WTC11 (cell line): ENCODE measurements around the gene TBC1D4. TPM values are rescaled to one million over a fixed set of nuclear protein-coding genes. Genes with fewer than 3 reads are reported as not detected.

ENCODE experiments used
- ATAC-seq: fragments of 200-7000 bp; cut with Tn5 transposase; 2 replicates; pipeline ENCODE4 v1.10.0; 2021; ENCODE audit warnings: mild to moderate bottlenecking, moderate library complexity
- CTCF ChIA-PET: fragments of 300-600 bp; sonication (Branson Sonifier 250); formaldehyde crosslinking; loops from one replicate; lab custom pipeline; 2021; ENCODE audit warnings: antibody characterized with exemption; lab: Charles Lee
- POLR2A ChIA-PET: fragments of 350-600 bp; sonication (Branson Sonifier 250); formaldehyde crosslinking; loops from one replicate; lab custom pipeline; 2021; ENCODE audit warnings: antibody characterized with exemption; lab: Charles Lee
- DNase-seq: peaks from one replicate; pipeline ENCODE4 v3.0.0; 2021; ENCODE audit warnings: low spot score
- H3K27ac Mint-ChIP-seq: 2 replicates; pipeline ENCODE4 v1.8.0; 2021; ENCODE audit warnings: mixed read lengths
- H3K27me3 Mint-ChIP-seq: 2 replicates; pipeline ENCODE4 v1.8.0; 2021; ENCODE audit warnings: low read depth, mild to moderate bottlenecking, moderate library complexity, mixed read lengths
- H3K36me3 Mint-ChIP-seq: 2 replicates; pipeline ENCODE4 v1.8.0; 2021; ENCODE audit warnings: mixed read lengths
- H3K4me1 Mint-ChIP-seq: 2 replicates; pipeline ENCODE4 v1.8.0; 2022; ENCODE audit warnings: mixed read lengths
- H3K4me3 Mint-ChIP-seq: 2 replicates; pipeline ENCODE4 v1.8.0; 2021; ENCODE audit warnings: mild to moderate bottlenecking, moderate library complexity, mixed read lengths
- H3K9me3 Mint-ChIP-seq: 2 replicates; pipeline ENCODE4 v1.8.0; 2021; ENCODE audit warnings: mixed read lengths
- AFF4 ChIP-seq: sonication (generic); formaldehyde crosslinking; IDR thresholded peaks from 2 replicates; pipeline ENCODE4 v1.8.1; 2023; ENCODE audit warnings: mild to moderate bottlenecking, missing genetic modification reagents, borderline replicate concordance
- CREM ChIP-seq: sonication (generic); formaldehyde crosslinking; IDR thresholded peaks from 2 replicates; pipeline ENCODE4 v1.8.1; 2022; ENCODE audit warnings: mild to moderate bottlenecking, missing genetic modification reagents, moderate library complexity
- E2F4 ChIP-seq: sonication (generic); formaldehyde crosslinking; IDR thresholded peaks from 2 replicates; pipeline ENCODE4 v1.8.1; 2022; ENCODE audit warnings: low read depth, mild to moderate bottlenecking, moderate library complexity, missing genetic modification reagents, borderline replicate concordance
- E2F5 ChIP-seq: sonication (generic); formaldehyde crosslinking; IDR thresholded peaks from 2 replicates; pipeline ENCODE4 v1.8.1; 2022; ENCODE audit warnings: mild to moderate bottlenecking, moderate library complexity, missing genetic modification reagents
- ELF4 ChIP-seq: sonication (generic); formaldehyde crosslinking; IDR thresholded peaks from 2 replicates; pipeline ENCODE4 v1.8.1; 2022; ENCODE audit warnings: low read depth, mild to moderate bottlenecking, moderate library complexity, missing genetic modification reagents
- GABPB1 ChIP-seq: sonication (generic); formaldehyde crosslinking; IDR thresholded peaks from 2 replicates; pipeline ENCODE4 v1.8.1; 2023; ENCODE audit warnings: mild to moderate bottlenecking, missing genetic modification reagents
- IRF2 ChIP-seq: sonication (generic); formaldehyde crosslinking; IDR thresholded peaks from 2 replicates; pipeline ENCODE4 v1.8.0; 2022; ENCODE audit warnings: low read depth, missing genetic modification reagents, borderline replicate concordance
- MYBL2 ChIP-seq: sonication (generic); formaldehyde crosslinking; IDR thresholded peaks from 2 replicates; pipeline ENCODE4 v1.8.1; 2023; ENCODE audit warnings: mild to moderate bottlenecking, moderate library complexity, missing genetic modification reagents
- NFATC4 ChIP-seq: fragments of 250-450 bp; sonication (Bioruptor Pico); IDR thresholded peaks from 2 replicates; pipeline ENCODE4 v1.9.0; 2021; ENCODE audit warnings: mild to moderate bottlenecking
- OVOL2 ChIP-seq: fragments of 250-450 bp; sonication (Bioruptor Pico); IDR thresholded peaks from 2 replicates; pipeline ENCODE4 v1.9.0; 2021; ENCODE audit warnings: mild to moderate bottlenecking, borderline replicate concordance
- PREB ChIP-seq: sonication (generic); formaldehyde crosslinking; IDR thresholded peaks from 2 replicates; pipeline ENCODE4 v1.8.1; 2022; ENCODE audit warnings: mild to moderate bottlenecking, missing genetic modification reagents, moderate library complexity, borderline replicate concordance
- PRRX2 ChIP-seq: fragments of 250-450 bp; sonication (Bioruptor Pico); IDR thresholded peaks from 2 replicates; pipeline ENCODE4 v1.8.0; 2021; ENCODE audit warnings: mild to moderate bottlenecking
- RELA ChIP-seq: sonication (generic); formaldehyde crosslinking; IDR thresholded peaks from 2 replicates; pipeline ENCODE4 v1.8.1; 2022; ENCODE audit warnings: missing genetic modification reagents, mild to moderate bottlenecking, borderline replicate concordance
- ZBTB43 ChIP-seq: sonication (generic); formaldehyde crosslinking; IDR thresholded peaks from 2 replicates; pipeline ENCODE4 v1.8.1; 2023; ENCODE audit warnings: mild to moderate bottlenecking, missing genetic modification reagents
- ZNF232 ChIP-seq: sonication (generic); formaldehyde crosslinking; IDR thresholded peaks from 2 replicates; pipeline ENCODE4 v1.8.0; 2022; ENCODE audit warnings: mild to moderate bottlenecking, missing genetic modification reagents
- ZNF263 ChIP-seq: sonication (generic); formaldehyde crosslinking; IDR thresholded peaks from 2 replicates; pipeline ENCODE4 v1.8.1; 2022; ENCODE audit warnings: low read depth, mild to moderate bottlenecking, moderate library complexity, missing genetic modification reagents
- total RNA-seq: library from RNA; stranded (reverse); gene quantifications from 3 replicates; pipeline ENCODE4 v1.2.3, GENCODE V29; 2021
- TF ChIP-seq, protein P1 (sequence below): sonication (generic); formaldehyde crosslinking; IDR thresholded peaks from 2 replicates; pipeline ENCODE4 v1.8.1; 2023; ENCODE audit warnings: mild to moderate bottlenecking, missing genetic modification reagents
- TF ChIP-seq, protein P2 (sequence below): sonication (generic); formaldehyde crosslinking; IDR thresholded peaks from 2 replicates; pipeline ENCODE4 v1.8.0; 2022; ENCODE audit warnings: missing genetic modification reagents
- TF ChIP-seq, protein P3 (sequence below): fragments of 250-450 bp; sonication (Bioruptor Pico); conservative IDR thresholded peaks from 2 replicates; pipeline ENCODE4 v1.9.0; 2021; ENCODE audit warnings: mild to moderate bottlenecking

Gene TBC1D4
- total RNA-seq, 1 experiment from 2014 or later, result 37.1 TPM

DNA sequence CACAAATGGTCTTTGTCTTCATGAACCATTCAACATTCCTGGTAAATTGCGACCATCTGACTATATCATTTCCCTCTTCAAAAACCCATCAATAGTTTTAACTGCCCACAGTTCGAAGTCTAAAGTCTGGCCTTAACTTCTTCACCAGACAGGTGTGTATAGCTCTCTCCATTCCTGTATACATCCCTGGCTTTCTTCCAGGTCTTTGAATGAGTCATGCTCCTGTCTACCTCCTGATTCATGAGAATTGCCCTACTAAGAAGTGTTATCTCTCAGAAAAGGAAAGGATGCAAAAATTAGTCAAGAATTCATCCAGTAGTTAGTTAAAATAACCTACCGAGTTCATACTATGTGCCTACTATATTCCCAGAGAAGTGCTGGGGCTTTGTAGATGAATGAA is 225.0 kb downstream of the TBC1D4 start (continued):
- TF ChIP-seq AFF4 (CRISPR knock-in tag) (no peak), MYBL2 (CRISPR knock-in tag) (no peak), OVOL2 (CRISPR knock-in tag) (no peak), E2F5 (CRISPR knock-in tag) (no peak), NFATC4 (no peak), GABPB1 (CRISPR knock-in tag) (no peak)
- TF ChIP-seq, protein P1, sequence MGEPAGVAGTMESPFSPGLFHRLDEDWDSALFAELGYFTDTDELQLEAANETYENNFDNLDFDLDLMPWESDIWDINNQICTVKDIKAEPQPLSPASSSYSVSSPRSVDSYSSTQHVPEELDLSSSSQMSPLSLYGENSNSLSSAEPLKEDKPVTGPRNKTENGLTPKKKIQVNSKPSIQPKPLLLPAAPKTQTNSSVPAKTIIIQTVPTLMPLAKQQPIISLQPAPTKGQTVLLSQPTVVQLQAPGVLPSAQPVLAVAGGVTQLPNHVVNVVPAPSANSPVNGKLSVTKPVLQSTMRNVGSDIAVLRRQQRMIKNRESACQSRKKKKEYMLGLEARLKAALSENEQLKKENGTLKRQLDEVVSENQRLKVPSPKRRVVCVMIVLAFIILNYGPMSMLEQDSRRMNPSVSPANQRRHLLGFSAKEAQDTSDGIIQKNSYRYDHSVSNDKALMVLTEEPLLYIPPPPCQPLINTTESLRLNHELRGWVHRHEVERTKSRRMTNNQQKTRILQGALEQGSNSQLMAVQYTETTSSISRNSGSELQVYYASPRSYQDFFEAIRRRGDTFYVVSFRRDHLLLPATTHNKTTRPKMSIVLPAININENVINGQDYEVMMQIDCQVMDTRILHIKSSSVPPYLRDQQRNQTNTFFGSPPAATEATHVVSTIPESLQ (CRISPR knock-in tag), result no peak

DNA sequence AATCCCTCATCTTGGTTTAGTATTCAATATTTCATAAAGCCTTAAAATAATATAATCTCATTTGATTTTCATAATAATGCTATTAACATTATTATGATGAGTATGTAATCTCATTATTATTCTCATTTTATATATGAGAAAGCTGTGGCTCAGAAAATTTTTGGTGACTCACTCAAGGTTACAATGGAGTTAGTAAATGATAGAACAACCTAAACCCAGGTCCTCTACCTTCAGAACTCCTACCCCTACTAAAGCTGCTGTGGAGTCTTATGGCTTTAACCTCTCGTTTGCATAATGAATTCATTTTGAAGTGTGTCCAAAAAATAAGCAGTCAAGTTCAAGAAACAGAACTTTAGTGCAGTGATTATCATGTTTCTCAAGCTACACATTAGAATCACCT is 226.3 kb downstream of the TBC1D4 start:
- H3K9me3 Mint-ChIP-seq, result no peaks in the 10 kb centered on the region
- TF ChIP-seq CREM (CRISPR knock-in tag) (no peak), PRRX2 (CRISPR knock-in tag) (no peak), ZNF232 (CRISPR knock-in tag) (no peak), ZNF263 (CRISPR knock-in tag) (no peak), ELF4 (CRISPR knock-in tag) (no peak), IRF2 (CRISPR knock-in tag) (no peak), ZBTB43 (no peak), MYBL2 (CRISPR knock-in tag) (no peak), PREB (CRISPR knock-in tag) (no peak), RELA (no peak), E2F4 (no peak)
- TF ChIP-seq, protein P2, sequence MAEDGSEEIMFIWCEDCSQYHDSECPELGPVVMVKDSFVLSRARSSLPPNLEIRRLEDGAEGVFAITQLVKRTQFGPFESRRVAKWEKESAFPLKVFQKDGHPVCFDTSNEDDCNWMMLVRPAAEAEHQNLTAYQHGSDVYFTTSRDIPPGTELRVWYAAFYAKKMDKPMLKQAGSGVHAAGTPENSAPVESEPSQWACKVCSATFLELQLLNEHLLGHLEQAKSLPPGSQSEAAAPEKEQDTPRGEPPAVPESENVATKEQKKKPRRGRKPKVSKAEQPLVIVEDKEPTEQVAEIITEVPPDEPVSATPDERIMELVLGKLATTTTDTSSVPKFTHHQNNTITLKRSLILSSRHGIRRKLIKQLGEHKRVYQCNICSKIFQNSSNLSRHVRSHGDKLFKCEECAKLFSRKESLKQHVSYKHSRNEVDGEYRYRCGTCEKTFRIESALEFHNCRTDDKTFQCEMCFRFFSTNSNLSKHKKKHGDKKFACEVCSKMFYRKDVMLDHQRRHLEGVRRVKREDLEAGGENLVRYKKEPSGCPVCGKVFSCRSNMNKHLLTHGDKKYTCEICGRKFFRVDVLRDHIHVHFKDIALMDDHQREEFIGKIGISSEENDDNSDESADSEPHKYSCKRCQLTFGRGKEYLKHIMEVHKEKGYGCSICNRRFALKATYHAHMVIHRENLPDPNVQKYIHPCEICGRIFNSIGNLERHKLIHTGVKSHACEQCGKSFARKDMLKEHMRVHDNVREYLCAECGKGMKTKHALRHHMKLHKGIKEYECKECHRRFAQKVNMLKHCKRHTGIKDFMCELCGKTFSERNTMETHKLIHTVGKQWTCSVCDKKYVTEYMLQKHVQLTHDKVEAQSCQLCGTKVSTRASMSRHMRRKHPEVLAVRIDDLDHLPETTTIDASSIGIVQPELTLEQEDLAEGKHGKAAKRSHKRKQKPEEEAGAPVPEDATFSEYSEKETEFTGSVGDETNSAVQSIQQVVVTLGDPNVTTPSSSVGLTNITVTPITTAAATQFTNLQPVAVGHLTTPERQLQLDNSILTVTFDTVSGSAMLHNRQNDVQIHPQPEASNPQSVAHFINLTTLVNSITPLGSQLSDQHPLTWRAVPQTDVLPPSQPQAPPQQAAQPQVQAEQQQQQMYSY (CRISPR knock-in tag), result no peak
- TF ChIP-seq, protein P3, sequence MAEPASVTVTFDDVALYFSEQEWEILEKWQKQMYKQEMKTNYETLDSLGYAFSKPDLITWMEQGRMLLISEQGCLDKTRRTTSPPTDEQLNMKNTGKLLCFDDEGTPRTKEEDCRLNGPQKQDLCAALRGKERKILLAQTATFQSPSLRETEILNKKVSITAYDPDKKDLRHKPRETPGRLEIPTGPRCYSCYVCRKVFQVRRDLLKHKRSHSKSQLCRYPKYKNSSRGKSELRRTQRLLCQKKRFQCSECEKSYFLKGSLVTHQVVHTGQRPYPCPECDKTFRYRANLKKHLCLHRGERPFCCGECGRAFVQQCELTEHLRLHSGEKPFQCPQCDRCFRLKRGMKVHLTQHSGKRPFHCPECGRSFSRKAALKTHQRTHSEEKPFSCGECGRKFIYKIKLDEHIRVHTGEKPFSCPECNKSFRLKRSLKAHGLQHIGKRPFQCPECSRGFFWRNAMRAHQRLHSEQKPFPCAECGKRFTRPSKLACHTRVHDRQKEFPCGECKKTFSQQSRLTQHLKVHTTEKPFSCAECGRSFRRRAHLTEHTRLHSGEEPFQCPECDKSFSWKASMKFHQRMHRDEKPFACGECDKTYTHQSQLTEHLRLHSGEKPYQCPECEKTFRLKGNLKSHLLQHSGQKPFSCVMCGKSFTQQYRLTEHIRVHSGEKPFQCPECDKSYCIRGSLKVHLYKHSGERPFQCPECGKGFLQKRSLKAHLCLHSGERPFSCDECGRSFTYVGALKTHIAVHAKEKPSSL (CRISPR knock-in tag), result no peak
- TF ChIP-seq, all 79 proteins: peak for 0
- ChIA-PET POLR2A (no interaction called here), CTCF (interaction anchor here (1.9 kb wide), 1 partner anchor 36 kb away, joined by 7 read pairs; no protein-coding TSS in a partner anchor)
- no peaks in the 10 kb centered on the region for H3K27me3 Mint-ChIP-seq
- no peaks in the 10 kb centered on the region for H3K4me1 Mint-ChIP-seq
- no peak for DNase-seq
- H3K4me3 Mint-ChIP-seq, result no peak overlapping the region
- no peaks in the 10 kb centered on the region for H3K36me3 Mint-ChIP-seq
- ATAC-seq, result no peak
- no peak overlapping the region for H3K27ac Mint-ChIP-seq
